HK-2 (cell line): ENCODE data around the gene ALCAM.

Source experiments
- DNase-seq: peaks from one replicate; pipeline ENCODE4 v3.0.0-alpha.2; 2018; ENCODE audit not compliant: unreplicated experiment

ALCAM gene

GRCh38 chr3:105493305-105493892 lies 126.7 kb downstream of the ALCAM start:
- DNase-seq = no peak

- DNase-seq = no peak
These were observed 128.3 kb downstream of the ALCAM start for GRCh38 chr3:105495021-105495420.

GRCh38 chr3:105496343-105496742 lies 129.6 kb downstream of the ALCAM start:
- DNase-seq = no peak

- no peak for DNase-seq
These were observed 130.7 kb downstream of the ALCAM start for GRCh38 chr3:105497386-105497785.

- no peak for DNase-seq
These were observed 133.3 kb downstream of the ALCAM start for GRCh38 chr3:105499961-105500360.

GRCh38 chr3:105502333-105502732 lies 135.6 kb downstream of the ALCAM start:
- DNase-seq = no peak

- no peak for DNase-seq
These were observed 136.5 kb downstream of the ALCAM start for GRCh38 chr3:105503191-105503593.

- DNase-seq = no peak
These were observed 137.8 kb downstream of the ALCAM start for GRCh38 chr3:105504440-105504951.

GRCh38 chr3:105505170-105505569 lies 138.5 kb downstream of the ALCAM start:
- no peak for DNase-seq

GRCh38 chr3:105511031-105511430 lies 144.3 kb downstream of the ALCAM start:
- DNase-seq = no peak

- DNase-seq = no peak
These were observed 145.4 kb downstream of the ALCAM start for GRCh38 chr3:105512061-105512460.

GRCh38 chr3:105513042-105513441 lies 146.3 kb downstream of the ALCAM start:
- DNase-seq = no peak

GRCh38 chr3:105513886-105514285 lies 147.2 kb downstream of the ALCAM start:
- DNase-seq = no peak

GRCh38 chr3:105515372-105515771 lies 148.7 kb downstream of the ALCAM start:
- DNase-seq = no peak

- DNase-seq = no peak
These were observed 150.3 kb downstream of the ALCAM start for GRCh38 chr3:105516972-105517371.

- DNase-seq = no peak
These were observed 151.5 kb downstream of the ALCAM start for GRCh38 chr3:105518203-105518602.

GRCh38 chr3:105518806-105519418 lies 152.2 kb downstream of the ALCAM start:
- peak; percentile 29 for DNase-seq

- DNase-seq = no peak
These were observed 155.1 kb downstream of the ALCAM start for GRCh38 chr3:105521770-105522169.

GRCh38 chr3:105523501-105523900 lies 156.8 kb downstream of the ALCAM start:
- no peak for DNase-seq

- DNase-seq = no peak
These were observed 158.8 kb downstream of the ALCAM start for GRCh38 chr3:105525531-105525930.

- DNase-seq = no peak
These were observed 159.8 kb downstream of the ALCAM start for GRCh38 chr3:105526360-105527111.

GRCh38 chr3:105527535-105527934 lies 160.8 kb downstream of the ALCAM start:
- no peak for DNase-seq

- DNase-seq = no peak
These were observed 161.2 kb downstream of the ALCAM start for GRCh38 chr3:105527949-105528348.
